AG10803 (cell line): ENCODE results near the gene DUSP7.

Experiments
- DNase-seq: peaks from one replicate; pipeline ENCODE4 v3.0.0; 2010; ENCODE audit warnings: low read depth
- H3K4me3 ChIP-seq: 2 replicates; pipeline ENCODE4 v1.5.1; 2011; ENCODE audit warnings: mild to moderate bottlenecking, low read length, control low read depth
- TF ChIP-seq, protein P1 (sequence below): conservative IDR thresholded peaks from 2 replicates; pipeline ENCODE4 v1.5.1; 2011; ENCODE audit warnings: mild to moderate bottlenecking, low read length, control low read depth, inconsistent platforms

The DUSP7 gene

DNA sequence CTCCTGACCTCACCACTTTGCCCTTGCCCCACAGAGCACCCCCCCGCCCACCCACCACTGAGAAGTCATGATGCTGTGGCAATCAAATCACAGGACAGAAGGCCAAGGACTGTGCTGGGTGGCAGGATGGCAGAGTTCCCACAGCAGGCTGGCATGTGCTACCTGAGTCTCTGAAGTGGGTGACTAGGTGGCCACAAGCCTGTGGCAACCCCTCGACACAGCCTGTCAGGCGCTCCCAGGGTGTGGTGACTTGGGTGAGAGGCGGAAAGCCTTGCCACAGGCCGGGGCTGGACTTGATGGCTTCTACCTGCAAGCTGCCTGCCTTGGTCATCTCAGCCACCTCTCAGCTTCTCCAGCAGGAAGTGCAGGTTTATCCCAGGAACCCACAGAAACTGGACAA lies 15.6 kb upstream of the DUSP7 start:
- no peak for DNase-seq
- no peak overlapping the region for H3K4me3 ChIP-seq
- TF ChIP-seq, protein P1, sequence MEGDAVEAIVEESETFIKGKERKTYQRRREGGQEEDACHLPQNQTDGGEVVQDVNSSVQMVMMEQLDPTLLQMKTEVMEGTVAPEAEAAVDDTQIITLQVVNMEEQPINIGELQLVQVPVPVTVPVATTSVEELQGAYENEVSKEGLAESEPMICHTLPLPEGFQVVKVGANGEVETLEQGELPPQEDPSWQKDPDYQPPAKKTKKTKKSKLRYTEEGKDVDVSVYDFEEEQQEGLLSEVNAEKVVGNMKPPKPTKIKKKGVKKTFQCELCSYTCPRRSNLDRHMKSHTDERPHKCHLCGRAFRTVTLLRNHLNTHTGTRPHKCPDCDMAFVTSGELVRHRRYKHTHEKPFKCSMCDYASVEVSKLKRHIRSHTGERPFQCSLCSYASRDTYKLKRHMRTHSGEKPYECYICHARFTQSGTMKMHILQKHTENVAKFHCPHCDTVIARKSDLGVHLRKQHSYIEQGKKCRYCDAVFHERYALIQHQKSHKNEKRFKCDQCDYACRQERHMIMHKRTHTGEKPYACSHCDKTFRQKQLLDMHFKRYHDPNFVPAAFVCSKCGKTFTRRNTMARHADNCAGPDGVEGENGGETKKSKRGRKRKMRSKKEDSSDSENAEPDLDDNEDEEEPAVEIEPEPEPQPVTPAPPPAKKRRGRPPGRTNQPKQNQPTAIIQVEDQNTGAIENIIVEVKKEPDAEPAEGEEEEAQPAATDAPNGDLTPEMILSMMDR = no peak

DNA sequence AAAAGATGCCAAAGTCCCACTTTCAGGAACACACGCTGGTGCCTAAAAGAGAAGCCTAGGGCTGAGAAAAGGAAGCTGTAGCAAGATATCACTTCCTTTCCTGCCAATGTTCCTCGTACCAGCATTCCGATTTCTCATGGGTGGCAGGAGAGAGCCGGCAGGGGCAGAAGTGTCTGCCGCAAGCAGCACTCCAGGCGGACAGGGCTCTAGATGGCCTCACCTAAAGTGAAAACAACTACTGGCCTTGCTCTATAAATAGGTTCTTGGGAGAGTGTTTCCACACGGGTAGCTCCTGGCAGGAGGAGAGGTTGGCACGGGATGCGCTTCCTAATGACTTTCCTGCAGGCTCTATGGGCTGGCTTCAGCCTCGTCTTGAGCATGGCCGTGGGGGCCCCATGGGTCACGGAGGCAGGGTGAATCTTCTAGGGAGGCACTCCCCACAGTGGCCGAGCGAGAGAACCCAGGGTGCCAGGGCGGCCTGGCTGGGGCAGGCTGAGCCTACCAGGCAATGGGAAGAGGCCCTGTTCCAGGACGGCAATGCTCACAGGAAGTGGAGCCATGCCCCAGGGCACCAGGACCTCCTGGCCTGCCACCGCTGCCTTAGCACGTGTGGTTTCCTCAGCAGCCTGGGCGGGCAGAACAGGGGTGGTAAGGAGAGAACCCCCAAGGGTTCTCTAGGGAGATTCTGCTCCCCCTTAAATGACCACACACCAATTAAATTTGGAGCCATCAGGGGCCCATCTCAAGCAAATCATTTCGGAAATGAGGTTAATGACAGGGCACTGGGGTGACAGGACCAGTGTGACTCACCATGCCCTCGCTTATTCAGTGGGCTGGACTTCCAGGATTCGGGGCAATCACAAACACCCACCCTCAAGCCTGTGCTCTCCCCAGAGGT lies 14.6 kb upstream of the DUSP7 start:
- H3K4me3 ChIP-seq = no peak overlapping the region
- TF ChIP-seq, protein P1 = no peak
- no peak for DNase-seq

DNA sequence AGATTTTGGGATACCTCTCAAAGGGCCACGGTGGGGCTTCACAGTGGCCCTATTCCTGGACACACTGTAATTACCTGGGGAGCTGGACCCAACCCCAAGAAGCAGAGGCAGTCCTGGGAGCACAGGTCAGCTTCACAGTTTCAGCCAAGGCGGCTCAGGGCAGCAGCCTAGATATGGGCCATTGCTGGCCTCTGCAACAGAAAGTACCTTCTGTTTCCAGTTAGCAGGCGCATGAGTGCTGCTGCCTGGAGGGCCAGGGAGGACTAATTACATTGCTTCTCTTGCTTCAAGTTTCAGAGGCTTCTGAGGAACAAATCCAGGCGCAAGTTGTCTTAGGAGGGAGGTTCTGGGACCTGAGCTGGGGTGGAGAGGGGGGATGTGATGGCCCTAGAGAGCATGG lies 13.5 kb upstream of the DUSP7 start:
- H3K4me3 ChIP-seq = no peak overlapping the region
- no peak for DNase-seq
- TF ChIP-seq, protein P1 = no peak

DNA sequence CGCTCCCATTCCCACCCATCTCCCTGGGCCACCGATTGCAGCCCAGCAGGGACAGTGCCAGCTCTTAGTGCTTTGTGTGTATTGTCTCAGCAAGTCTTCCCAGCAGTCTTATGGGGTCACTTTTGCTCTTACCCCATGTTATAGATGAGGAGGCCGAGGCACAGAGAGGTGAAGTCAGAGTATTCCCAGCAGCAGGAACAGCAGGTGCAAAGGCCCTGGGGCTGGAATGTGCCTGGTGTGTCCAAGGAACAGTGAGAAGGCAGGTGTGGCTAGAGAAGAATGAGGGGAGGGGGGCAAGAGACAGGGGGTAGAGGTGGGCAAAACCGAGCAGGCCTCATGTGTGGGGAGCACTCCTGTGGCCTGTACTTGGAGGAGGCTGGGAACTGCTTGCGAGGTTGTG lies 12.8 kb upstream of the DUSP7 start:
- H3K4me3 ChIP-seq = no peak overlapping the region
- no peak for DNase-seq
- TF ChIP-seq, protein P1 = no peak

DNA sequence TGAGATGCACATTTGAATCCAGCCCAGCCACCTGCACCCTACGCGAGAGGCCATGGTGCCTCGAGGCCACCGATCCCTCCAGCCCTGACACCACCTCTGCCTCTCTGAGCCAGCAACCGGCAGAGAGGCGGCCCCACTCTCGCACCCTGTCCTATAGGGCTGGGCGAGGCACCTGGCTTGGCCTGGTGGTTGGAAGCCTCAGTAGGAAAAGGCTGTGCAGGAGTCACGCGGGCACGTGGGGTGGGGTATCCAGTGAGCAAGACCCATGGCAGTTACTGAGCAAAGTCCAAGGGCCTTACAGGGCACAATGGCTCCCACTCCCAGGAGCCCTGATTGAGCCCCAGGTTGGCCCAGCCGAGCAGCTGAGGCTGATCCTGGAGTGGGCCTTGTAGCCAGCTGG lies 12.4 kb upstream of the DUSP7 start:
- TF ChIP-seq, protein P1 = no peak
- DNase-seq = no peak

DNA sequence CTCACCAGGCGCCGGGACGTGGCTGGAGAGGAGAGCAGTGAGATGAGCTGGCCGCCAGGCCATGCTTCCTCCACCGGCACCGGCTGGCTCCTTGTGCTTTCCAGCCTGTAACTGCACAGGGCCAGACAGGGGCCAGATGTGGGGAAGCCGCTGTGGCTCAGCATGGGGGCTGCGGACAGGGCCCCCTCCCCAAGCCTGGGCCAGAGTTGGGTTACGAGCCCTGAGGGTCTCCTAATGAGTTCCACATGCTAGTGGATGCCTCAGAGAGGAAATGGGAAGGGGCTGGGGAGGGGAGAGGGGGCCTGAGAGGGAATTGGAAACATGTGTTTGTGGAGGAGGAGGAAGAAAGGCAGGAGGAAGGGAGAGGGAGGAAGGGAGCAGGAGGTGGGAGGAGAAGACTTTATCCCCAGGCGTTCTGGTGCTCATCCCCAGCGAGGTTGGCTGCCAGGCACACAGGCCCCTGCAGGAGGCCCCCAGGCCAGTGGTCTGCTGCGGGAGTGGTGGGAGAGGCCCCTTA lies 11.7 kb upstream of the DUSP7 start:
- peak; percentile 58 for DNase-seq
- no peak overlapping the region for H3K4me3 ChIP-seq
- TF ChIP-seq, protein P1 = no peak

More for the DNA sequence above, 12.4 kb upstream of the DUSP7 start:
- H3K4me3 ChIP-seq = no peak overlapping the region

DNA sequence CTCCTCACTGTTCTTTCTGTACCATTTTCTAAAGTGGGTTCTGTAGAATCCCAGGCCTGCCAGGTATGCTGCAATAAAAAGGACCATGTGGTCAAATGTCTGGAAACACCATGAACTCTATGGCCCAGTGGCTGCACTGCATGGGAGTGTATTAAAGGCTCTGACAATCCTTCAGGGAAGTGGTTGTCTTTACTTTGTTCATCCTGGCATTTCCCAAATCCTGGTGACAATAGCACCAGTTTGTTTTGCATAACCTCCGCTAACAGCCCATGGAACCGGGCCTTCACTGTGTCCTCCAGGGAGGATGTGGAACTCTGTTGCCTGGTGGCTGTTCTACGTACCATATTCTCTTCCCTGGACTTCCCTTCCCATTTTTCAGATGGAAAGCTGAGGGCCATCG lies 11.2 kb upstream of the DUSP7 start:
- no peak overlapping the region for H3K4me3 ChIP-seq
- no peak for DNase-seq
- TF ChIP-seq, protein P1 = no peak
